HG03159 (cell line): ENCODE data around the gene APOL2.
A peak's percentile ranks its signal among the peaks of the same experiment; 100 is the strongest.
"Not testable (repeated sequence)": the region's sequence is repeated elsewhere in the genome, so short reads cannot be mapped to it uniquely, and the experiment has no call there.

Experiments used
- ATAC-seq: cut with Tn5 transposase; IDR thresholded peaks from one replicate; pipeline ENCODE4 v1.9.1; 2021; ENCODE audit warnings: mild to moderate bottlenecking, moderate library complexity; ENCODE audit not compliant: unreplicated experiment

The APOL2 gene

GRCh38 chr22:36239401-36240171 is at the start of gene APOL2:
APOL2 (minus strand) TSS chr22:36239527; CDS start chr22:36233162, 6,365 bp downstream.
- peak; percentile 78 for ATAC-seq

- no peak for ATAC-seq
Measured at GRCh38 chr22:36288571-36289405, 49.5 kb upstream of the APOL2 start.

GRCh38 chr22:36287881-36288515 is 48.7 kb upstream of the APOL2 start:
- ATAC-seq = no peak

GRCh38 chr22:36286096-36286957 is 47.0 kb upstream of the APOL2 start:
- no peak for ATAC-seq

- no peak for ATAC-seq
Measured at GRCh38 chr22:36285545-36285944, 46.2 kb upstream of the APOL2 start.

GRCh38 chr22:36285017-36285416 is 45.7 kb upstream of the APOL2 start:
- ATAC-seq = no peak

GRCh38 chr22:36284171-36284571 is 44.8 kb upstream of the APOL2 start:
- no peak for ATAC-seq

- no peak for ATAC-seq
Measured at GRCh38 chr22:36282328-36282831, 43.1 kb upstream of the APOL2 start.

GRCh38 chr22:36281781-36282327 is 42.5 kb upstream of the APOL2 start:
- ATAC-seq = no peak

- no peak for ATAC-seq
Measured at GRCh38 chr22:36280379-36280778, 41.1 kb upstream of the APOL2 start.

GRCh38 chr22:36279219-36279666 is 39.9 kb upstream of the APOL2 start:
- no peak for ATAC-seq

- ATAC-seq = no peak
Measured at GRCh38 chr22:36277482-36278291, 38.4 kb upstream of the APOL2 start.

GRCh38 chr22:36274531-36274930 is 35.2 kb upstream of the APOL2 start:
- no peak for ATAC-seq

GRCh38 chr22:36271951-36272350 is 32.6 kb upstream of the APOL2 start:
- ATAC-seq = not testable (repeated sequence)

GRCh38 chr22:36271231-36271630 is 31.9 kb upstream of the APOL2 start:
- not testable (repeated sequence) for ATAC-seq

GRCh38 chr22:36267896-36268485 is 28.7 kb upstream of the APOL2 start:
- ATAC-seq = no peak

GRCh38 chr22:36267058-36267457 is 27.7 kb upstream of the APOL2 start:
- no peak for ATAC-seq

- not testable (repeated sequence) for ATAC-seq
Measured at GRCh38 chr22:36263886-36264664, 24.7 kb upstream of the APOL2 start.
